ENCODE results near the gene MUSTN1. TPM values are rescaled to one million over a fixed set of nuclear protein-coding genes. Genes with fewer than 3 reads are reported as not detected.
A peak's percentile ranks its signal among the peaks of the same experiment; 100 is the strongest.

The MUSTN1 gene
- total RNA-seq, 1 donor from 2014 or later = 3.5 TPM

GRCh38 chr3:52784021-52784621 is 50.7 kb downstream of the MUSTN1 start:
- Mint-ChIP-seq H3K36me3 (ENCODE audit: unreplicated experiment) (no peaks in the 10 kb centered on the region), H3K4me3 (ENCODE audit: unreplicated experiment) (no peak overlapping the region), H3K9me3 (ENCODE audit: unreplicated experiment) (peaks cover 2% of the 10 kb centered on the region), H3K27me3 (ENCODE audit: unreplicated experiment) (peaks cover 8% of the 10 kb centered on the region), H3K4me1 (ENCODE audit: low read depth, unreplicated experiment) (peaks cover 2% of the 10 kb centered on the region), H3K27ac (ENCODE audit: unreplicated experiment) (no peak overlapping the region)
- TF ChIP-seq CTCF (IDR thresholded peaks at IDR 0.05; ENCODE audit: partially characterized antibody, unreplicated experiment) = no peak
- DNase-seq = peak; percentile 1

DNA sequence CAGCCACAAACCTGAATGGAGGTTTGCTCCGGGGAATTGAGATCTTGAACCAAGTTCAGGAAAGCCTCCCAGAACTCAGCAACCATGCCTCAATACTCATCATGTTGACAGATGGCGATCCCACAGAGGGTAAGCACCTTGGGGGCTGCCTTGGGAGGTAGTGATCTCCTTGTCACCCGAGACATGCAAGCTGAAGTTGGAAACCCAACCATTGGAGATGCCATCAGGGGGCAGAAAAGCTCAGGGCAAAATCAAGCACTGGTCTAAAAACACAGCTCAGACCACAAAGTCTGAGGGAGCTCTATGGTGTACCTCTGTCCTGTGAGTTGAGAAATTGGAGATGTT is 51.6 kb downstream of the MUSTN1 start:
- peaks cover 8% of the 10 kb centered on the region for H3K27me3 Mint-ChIP-seq (ENCODE audit: unreplicated experiment)
- peaks cover 2% of the 10 kb centered on the region for H3K4me1 Mint-ChIP-seq (ENCODE audit: low read depth, unreplicated experiment)
- no peak overlapping the region for H3K27ac Mint-ChIP-seq (ENCODE audit: unreplicated experiment)
- H3K4me3 Mint-ChIP-seq (ENCODE audit: unreplicated experiment) = no peak overlapping the region
- no peaks in the 10 kb centered on the region for H3K36me3 Mint-ChIP-seq (ENCODE audit: unreplicated experiment)
- peaks cover 2% of the 10 kb centered on the region for H3K9me3 Mint-ChIP-seq (ENCODE audit: unreplicated experiment)
- no peak for TF ChIP-seq CTCF (IDR thresholded peaks at IDR 0.05; ENCODE audit: partially characterized antibody, unreplicated experiment)
- DNase-seq = peak; percentile 3

Small RNA genes within 50 kb of the gene (microRNA-seq; reads per million reads assigned to microRNA genes)
- not detected for gene MIR8064 (ENCODE audit: unreplicated experiment)

Other genes starting within 250 kb of the MUSTN1 start
- gene PBRM1, start 149.1 kb downstream of the MUSTN1 start, total RNA-seq (ENCODE audit: unreplicated experiment) = 192 TPM
- gene GNL3, start 149.0 kb downstream of the MUSTN1 start, total RNA-seq (ENCODE audit: unreplicated experiment) = 75.2 TPM
- 46.4 TPM for gene GLT8D1, start 129.2 kb downstream of the MUSTN1 start, total RNA-seq (ENCODE audit: unreplicated experiment)
- 62.4 TPM for gene SPCS1, start 128.9 kb downstream of the MUSTN1 start, total RNA-seq (ENCODE audit: unreplicated experiment)
- gene NEK4, start 64.1 kb downstream of the MUSTN1 start, total RNA-seq (ENCODE audit: unreplicated experiment) = 28.5 TPM
- not detected for gene ITIH1, start 57.4 kb downstream of the MUSTN1 start, total RNA-seq (ENCODE audit: unreplicated experiment)
- not detected for gene ITIH3, start 40.2 kb downstream of the MUSTN1 start, total RNA-seq (ENCODE audit: unreplicated experiment)
- 8.0 TPM for gene ITIH4, start 4.3 kb downstream of the MUSTN1 start, total RNA-seq (ENCODE audit: unreplicated experiment)
- gene STIMATE, start 62.5 kb upstream of the MUSTN1 start, total RNA-seq (ENCODE audit: unreplicated experiment) = 23.0 TPM
- 6.5 TPM for gene SFMBT1, start 211.1 kb upstream of the MUSTN1 start, total RNA-seq (ENCODE audit: unreplicated experiment)